Muscle of back (tissue), 11 donors: Measurements from ENCODE around the gene GARS1. TPM values are rescaled to one million over a fixed set of nuclear protein-coding genes. Genes with fewer than 3 reads are reported as not detected.
"Not testable (repeated sequence)": the region's sequence is repeated elsewhere in the genome, so short reads cannot be mapped to it uniquely, and the experiment has no call there.

Experiments
- DNase-seq, 3 donors: peaks; one replicate each; pipeline versions ENCODE4 v3.0.0 to v3.0.0-alpha.2; 2013
- polyA plus RNA-seq, 10 donors: library from polyadenylated mRNA; unstranded; fragments of 120-200 nt; gene quantifications; one replicate each; pipeline ENCODE4 v1.2.1, GENCODE V29; 2013; ENCODE audit not compliant: insufficient read length in 10 of 10

The GARS1 gene
- polyA plus RNA-seq, 10 donors = 63.4 to 79.4 (median 68.7) TPM

DNA sequence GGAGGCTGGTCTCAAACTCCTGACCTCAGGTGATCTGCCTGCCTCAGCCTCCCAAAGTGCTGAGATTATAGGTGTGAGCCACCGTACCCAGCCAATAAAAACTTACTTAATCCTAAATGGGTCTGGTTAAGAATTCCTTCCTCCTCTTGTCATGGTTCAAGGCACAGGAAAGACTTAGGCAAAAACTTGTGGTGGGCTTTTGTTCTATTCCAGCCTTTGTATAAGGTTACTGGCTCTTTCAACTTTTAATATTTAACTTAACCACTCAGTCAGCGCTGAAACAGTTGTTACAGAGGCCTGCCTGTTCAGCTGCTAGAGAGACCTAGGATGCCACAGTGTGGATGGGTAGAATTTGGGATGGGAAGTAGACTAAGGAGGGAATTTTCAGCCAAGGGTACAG is 28.1 kb upstream of the GARS1 start:
- no peak for DNase-seq

- DNase-seq = no peak
Observed at GRCh38 chr7:30567081-30567480, 27.6 kb upstream of the GARS1 start.

GRCh38 chr7:30570238-30570637 is 24.4 kb upstream of the GARS1 start:
- not testable (repeated sequence) for DNase-seq

- DNase-seq = no peak
Observed at GRCh38 chr7:30572212-30572841, 22.4 kb upstream of the GARS1 start.

- no peak for DNase-seq
Observed at GRCh38 chr7:30575910-30576309, 18.8 kb upstream of the GARS1 start.

DNA sequence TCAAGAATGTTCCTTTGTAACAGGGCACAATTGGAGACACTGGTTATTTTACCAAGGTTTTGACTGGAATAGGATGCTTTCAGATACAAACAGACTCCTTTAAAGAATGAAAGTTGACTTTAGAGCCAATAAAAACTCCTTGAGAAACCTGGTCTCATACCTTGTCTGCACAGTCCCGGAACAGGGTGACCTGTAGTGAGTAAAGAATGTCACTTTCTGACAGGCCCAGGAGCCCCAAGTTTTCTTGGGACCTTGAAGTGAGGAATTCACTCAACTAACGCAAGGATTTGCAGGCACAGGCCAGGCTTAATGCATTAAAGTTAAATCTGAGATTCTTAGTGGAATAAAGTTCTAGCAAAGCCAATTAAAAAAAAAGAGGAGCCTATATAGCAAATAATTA is 11.5 kb upstream of the GARS1 start:
- DNase-seq = no peak

GRCh38 chr7:30584415-30584814 is 10.3 kb upstream of the GARS1 start:
- no peak for DNase-seq

DNA sequence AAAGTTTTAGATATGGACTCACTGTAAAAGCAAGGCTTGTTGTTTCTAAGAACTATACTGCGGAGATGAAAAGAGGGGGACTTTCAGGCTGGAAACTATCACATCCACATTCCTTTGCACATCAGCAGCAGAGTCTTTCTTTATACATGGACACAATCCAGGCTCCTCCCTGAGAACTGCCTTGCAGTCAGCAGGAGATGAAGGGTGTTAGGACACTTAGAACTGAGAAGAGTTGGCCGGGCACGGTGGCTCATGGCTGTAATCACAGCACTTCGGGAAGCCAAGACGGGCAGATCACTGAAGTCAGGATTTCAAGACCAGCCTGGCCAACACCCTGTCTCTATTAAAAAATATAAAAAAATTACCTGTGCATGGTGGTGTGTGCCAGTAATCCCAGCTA is 9.7 kb upstream of the GARS1 start:
- no peak for DNase-seq

DNA sequence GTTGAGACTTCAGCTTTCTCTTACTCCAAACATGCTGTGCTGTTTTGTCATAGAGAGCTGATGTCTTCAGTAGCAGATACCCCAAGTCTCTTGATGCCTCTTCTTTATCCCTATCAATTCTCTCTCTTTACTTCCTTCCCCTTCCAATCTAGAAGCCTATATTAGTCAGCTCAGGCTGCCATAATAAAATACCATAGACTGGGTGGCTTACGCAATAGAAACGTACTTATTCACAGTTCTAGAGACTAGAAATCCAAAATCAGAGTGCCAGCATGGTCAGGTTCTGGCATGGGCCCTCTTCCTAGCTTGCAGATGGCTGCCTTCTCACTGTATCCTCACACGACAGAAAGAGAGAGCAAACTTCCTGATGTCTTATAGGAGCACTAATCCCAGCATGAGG is 9.0 kb upstream of the GARS1 start:
- DNase-seq = no peak

GRCh38 chr7:30587547-30587946 is 7.1 kb upstream of the GARS1 start:
- DNase-seq = not testable (repeated sequence)

GRCh38 chr7:30589111-30589510 is 5.6 kb upstream of the GARS1 start:
- no peak for DNase-seq

DNA sequence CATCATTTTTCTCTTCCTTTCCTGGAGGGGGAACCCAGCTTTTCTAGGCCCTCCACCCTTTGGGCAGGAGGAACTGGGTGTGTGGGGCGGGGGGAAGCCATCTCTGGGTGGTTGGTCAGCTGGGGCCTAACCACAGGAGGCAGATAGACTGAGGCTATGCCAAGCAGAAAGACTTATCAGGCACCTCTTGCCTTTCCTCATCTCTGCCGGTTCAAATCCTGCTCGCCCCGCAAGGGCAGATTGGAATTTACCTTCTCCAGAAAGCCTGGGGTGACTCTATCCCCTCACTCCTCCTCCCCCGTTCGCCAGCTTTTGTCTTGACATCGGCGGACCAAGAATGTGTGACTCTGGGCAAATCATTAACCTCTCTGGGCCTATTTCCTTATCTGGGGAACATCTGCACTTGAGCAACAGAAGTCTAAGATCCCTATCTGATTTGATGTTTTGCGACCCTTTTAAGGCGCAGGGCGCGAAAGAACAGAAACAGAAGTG is 584 bp upstream of the GARS1 start:
- DNase-seq = peak in 1 of 3 donors; percentile 27

DNA sequence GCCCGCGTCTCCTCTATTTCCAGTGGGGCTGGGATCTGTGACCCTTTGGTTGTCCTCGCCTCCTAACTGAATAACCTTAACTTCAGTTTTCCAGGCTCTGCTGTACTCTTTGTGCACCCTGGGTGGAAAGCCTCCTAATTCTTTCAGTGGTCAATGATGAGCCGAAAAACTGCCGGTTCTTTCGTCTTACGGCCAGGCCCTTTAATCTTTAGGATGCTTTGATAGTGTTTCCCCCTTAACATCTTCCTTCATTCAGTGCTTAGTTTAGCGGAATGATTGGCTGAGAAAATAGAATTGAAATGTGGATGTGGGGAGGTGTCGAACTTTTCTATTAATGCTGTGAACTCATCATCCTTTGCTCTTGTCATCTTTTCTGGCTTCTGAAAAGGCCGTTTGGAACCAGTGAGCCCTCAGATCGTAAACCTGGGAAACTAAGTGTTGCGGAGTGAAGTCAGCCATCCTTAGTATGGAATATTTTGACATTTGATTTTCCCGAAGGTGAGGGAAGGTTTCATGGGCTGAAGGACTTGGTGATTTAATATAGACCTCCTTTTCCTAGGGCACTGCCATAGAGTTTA is 847 bp downstream of the GARS1 start:
- peak in 2 of 3 donors; percentile 7 to 37 for DNase-seq

DNA sequence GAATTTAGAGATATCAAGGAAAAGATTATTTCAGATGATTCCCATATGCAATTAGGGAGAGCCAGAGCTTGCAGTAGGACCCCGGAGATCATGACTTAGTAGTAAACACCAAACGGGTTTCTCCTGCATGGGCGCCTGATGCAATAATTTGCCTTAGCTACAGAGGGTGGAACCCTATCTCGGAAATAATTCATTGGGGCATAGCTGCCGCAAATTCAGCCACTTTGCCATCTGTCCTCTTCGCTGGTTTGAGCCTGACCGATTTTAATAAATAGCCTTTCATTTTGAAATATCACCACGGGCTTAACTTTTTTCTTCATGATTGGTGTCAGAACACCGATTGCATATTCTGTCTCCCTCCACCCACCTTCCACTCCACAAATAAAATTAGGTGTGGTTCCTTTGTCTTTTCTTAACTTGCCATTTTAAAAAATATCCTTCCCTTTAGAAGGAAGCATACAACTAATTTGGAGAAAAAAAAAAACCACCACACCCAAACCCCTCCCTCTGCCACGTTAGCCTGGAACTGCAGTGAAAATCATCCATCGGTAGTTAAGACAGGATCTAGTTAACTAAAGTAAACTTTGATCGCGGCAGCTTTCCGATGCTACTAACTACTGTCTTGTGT is 1.4 kb downstream of the GARS1 start:
- peak; percentile 13 to 38 (median 26) for DNase-seq

DNA sequence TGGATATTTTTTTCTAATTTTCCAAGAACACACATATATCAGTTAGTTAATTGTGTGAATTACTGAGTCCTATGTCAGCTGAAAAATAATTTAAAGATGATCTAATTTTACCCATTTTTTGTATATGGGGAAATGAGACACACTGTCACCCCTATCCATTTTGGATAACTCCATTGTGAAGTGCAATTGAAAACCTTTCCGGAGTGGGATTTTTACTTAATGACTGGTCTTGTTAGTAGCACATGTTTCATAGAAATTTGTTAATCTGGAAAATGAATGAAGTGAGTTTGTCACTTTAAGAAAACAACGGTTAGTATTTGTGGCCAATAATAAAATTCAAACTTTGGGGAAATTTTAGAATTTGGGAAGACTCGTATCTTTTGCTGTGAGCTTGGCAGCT is 2.0 kb downstream of the GARS1 start:
- DNase-seq = peak in 1 of 3 donors; percentile 2

DNA sequence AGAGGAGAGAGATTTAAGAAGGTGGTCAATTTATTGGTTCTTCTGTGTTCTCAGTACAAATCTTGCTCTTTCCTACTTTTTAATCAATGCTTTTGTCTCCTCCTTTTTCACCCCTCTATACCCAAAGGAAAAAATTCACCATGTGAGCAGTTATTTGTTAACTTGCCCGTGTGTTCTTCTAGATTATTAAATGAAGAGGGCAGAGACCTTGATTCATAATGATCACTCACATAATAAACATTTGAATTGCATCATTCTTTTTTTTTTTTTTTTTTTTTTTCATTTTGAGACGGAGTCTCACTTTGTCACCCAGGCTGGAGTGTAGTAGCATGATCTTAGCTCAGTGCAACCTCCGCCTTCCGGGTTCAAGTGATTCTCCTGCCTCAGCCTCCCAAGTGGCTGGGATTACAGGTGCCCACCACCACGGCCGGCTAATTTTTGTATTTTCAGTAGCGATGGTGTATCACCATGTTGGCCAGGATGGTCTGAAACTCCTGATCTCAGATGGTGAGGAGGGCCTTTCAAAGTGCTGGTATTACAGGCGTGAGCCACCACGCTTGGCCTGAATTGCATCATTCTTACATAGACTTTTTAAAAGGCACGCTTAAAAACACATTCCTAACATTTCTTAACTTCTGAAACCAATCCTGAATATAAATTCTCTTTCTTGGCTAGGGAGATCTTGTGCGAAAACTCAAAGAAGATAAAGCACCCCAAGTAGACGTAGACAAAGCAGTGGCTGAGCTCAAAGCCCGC is 3.6 kb downstream of the GARS1 start:
- DNase-seq = no peak

DNA sequence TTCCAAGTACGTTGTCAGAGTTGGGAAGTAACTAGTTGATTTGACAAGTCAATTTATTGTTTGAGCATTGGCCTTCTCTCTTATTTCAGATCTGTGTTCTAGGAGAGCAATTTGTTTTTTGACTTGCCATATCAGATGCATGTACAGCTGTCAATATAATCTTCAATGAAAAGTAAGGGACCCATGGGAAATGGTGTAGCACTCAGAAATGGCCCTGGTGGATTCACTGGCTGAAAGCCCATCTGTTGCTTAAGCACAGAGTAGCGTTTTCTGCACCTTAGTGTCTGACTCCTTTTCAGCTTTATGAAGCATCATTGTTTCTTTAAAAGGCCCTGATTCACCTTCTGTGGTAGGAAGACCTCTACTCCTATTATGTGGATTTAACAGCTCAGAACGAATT is 10.2 kb downstream of the GARS1 start:
- DNase-seq = no peak

GRCh38 chr7:30605832-30606231 is 11.2 kb downstream of the GARS1 start:
- no peak for DNase-seq

GRCh38 chr7:30612658-30613265 is 18.1 kb downstream of the GARS1 start:
- no peak for DNase-seq

GRCh38 chr7:30613366-30614325 is 19.0 kb downstream of the GARS1 start:
- no peak for DNase-seq

DNA sequence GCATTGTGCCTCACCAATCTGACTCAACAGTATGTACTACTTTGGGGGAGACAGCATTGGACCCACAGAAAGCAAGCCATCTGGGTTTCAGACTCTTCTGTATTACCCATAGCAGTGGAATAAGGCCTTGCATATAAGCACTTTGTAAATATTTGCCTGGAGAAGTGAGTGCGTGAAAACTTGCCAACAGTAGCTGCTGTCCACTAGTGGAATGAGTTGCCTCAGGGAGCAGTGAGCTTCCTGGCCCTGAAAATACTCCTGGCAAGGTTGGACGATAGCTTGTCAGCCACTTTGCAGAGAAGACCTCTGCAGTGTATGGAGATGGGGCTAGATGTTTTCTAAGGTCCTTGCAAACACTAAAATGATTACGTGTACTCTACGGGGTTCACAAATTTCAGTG is 21.6 kb downstream of the GARS1 start:
- no peak for DNase-seq
